GM23248 (cell line): ENCODE results near the gene PGA3.

Experiments
- EZH2 ChIP-seq: fragments of 200-600 bp; sonication (generic); IDR thresholded peaks from 2 replicates; pipeline ENCODE4 v1.6.1; 2018; ENCODE audit warnings: antibody characterized with exemption, mild to moderate bottlenecking; ENCODE audit not compliant: insufficient read depth, poor library complexity, severe bottlenecking
- EZH2phosphoT487 ChIP-seq: fragments of 200-600 bp; sonication (generic); IDR thresholded peaks from 2 replicates; pipeline ENCODE4 v1.6.1; 2018; ENCODE audit warnings: antibody characterized with exemption, moderate library complexity, mild to moderate bottlenecking, low read depth; ENCODE audit not compliant: insufficient read depth

- no peak for TF ChIP-seq EZH2
- no peak for TF ChIP-seq EZH2phosphoT487
Observed at GRCh38 chr11:61173456-61173855, 29.9 kb upstream of the PGA3 start.
